Measurements from ENCODE around the gene MAMDC4. TPM values are rescaled to one million over a fixed set of nuclear protein-coding genes. Genes with fewer than 3 reads are reported as not detected.

MAMDC4 gene
- total RNA-seq, 1 experiment from 2014 or later = 6.7 TPM

- ATAC-seq (no peak), DNase-seq (ENCODE audit: low spot score) (no peak)
- Mint-ChIP-seq H3K9me3 (no peaks in the 10 kb centered on the region), H3K27me3 (ENCODE audit: low read depth) (no peaks in the 10 kb centered on the region), H3K4me1 (peaks cover 3% of the 10 kb centered on the region; the same call in 1 of the 2 replicates), H3K4me3 (no peak overlapping the region), H3K27ac (no peak overlapping the region), H3K36me3 (peaks cover 34% of the 10 kb centered on the region)
- CTCF ChIA-PET = interaction anchor here (0.7 kb wide), 1 partner anchor 24 kb away, joined by 3 read pairs; no protein-coding TSS in a partner anchor
- TF ChIP-seq FOXK1 (CRISPR knock-in tag; IDR thresholded peaks at IDR 0.05) (no peak), IRF1 (CRISPR knock-in tag; IDR thresholded peaks at IDR 0.05) (no peak), TP53 (CRISPR knock-in tag; IDR thresholded peaks at IDR 0.05) (no peak), HMGA2 (CRISPR knock-in tag; IDR thresholded peaks at IDR 0.05) (no peak), MAX (CRISPR knock-in tag; IDR thresholded peaks at IDR 0.05) (no peak)
- TF ChIP-seq, protein P1, sequence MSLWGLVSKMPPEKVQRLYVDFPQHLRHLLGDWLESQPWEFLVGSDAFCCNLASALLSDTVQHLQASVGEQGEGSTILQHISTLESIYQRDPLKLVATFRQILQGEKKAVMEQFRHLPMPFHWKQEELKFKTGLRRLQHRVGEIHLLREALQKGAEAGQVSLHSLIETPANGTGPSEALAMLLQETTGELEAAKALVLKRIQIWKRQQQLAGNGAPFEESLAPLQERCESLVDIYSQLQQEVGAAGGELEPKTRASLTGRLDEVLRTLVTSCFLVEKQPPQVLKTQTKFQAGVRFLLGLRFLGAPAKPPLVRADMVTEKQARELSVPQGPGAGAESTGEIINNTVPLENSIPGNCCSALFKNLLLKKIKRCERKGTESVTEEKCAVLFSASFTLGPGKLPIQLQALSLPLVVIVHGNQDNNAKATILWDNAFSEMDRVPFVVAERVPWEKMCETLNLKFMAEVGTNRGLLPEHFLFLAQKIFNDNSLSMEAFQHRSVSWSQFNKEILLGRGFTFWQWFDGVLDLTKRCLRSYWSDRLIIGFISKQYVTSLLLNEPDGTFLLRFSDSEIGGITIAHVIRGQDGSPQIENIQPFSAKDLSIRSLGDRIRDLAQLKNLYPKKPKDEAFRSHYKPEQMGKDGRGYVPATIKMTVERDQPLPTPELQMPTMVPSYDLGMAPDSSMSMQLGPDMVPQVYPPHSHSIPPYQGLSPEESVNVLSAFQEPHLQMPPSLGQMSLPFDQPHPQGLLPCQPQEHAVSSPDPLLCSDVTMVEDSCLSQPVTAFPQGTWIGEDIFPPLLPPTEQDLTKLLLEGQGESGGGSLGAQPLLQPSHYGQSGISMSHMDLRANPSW (CRISPR knock-in tag; conservative IDR thresholded peaks at IDR 0.05; ENCODE audit: low read depth) = no peak
- TF ChIP-seq, protein P2, sequence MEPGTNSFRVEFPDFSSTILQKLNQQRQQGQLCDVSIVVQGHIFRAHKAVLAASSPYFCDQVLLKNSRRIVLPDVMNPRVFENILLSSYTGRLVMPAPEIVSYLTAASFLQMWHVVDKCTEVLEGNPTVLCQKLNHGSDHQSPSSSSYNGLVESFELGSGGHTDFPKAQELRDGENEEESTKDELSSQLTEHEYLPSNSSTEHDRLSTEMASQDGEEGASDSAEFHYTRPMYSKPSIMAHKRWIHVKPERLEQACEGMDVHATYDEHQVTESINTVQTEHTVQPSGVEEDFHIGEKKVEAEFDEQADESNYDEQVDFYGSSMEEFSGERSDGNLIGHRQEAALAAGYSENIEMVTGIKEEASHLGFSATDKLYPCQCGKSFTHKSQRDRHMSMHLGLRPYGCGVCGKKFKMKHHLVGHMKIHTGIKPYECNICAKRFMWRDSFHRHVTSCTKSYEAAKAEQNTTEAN (CRISPR knock-in tag; IDR thresholded peaks at IDR 0.05) = no peak
- POLR2A ChIA-PET = no interaction called here
These were observed 36.7 kb upstream of the MAMDC4 start for GRCh38 chr9:136815422-136815782.

GRCh38 chr9:136820971-136821825 is 30.9 kb upstream of the MAMDC4 start:
- ChIA-PET CTCF (interaction anchor here (0.5 to 5.8 kb wide), 7 partner anchors 14 to 248 kb away, joined by 3 to 64 read pairs (median 9); partner anchors contain the start of genes AJM1, LCN8, RABL6 and TMEM141), POLR2A (interaction anchor here (1.0 to 1.7 kb wide), 3 partner anchors 8 to 31 kb away, joined by 3 to 4 read pairs (median 3); partner anchors contain the start of gene TMEM141)
- peaks cover 9% of the 10 kb centered on the region for H3K36me3 Mint-ChIP-seq
- peaks cover 14% of the 10 kb centered on the region for H3K4me1 Mint-ChIP-seq
- TF ChIP-seq FOXK1 (CRISPR knock-in tag; IDR thresholded peaks at IDR 0.05) (0 out of 2 replicates have a peak, but pooled peaks have one; percentile 17), IRF1 (CRISPR knock-in tag; IDR thresholded peaks at IDR 0.05) (0 out of 2 replicates have a peak, but pooled peaks have one; percentile 23), SMAD3 (CRISPR knock-in tag; IDR thresholded peaks at IDR 0.05; ENCODE audit: borderline replicate concordance) (no peak), TEAD4 (CRISPR knock-in tag; IDR thresholded peaks at IDR 0.05) (no peak), RORB (CRISPR knock-in tag; IDR thresholded peaks at IDR 0.05) (no peak), GABPB1 (CRISPR knock-in tag; IDR thresholded peaks at IDR 0.05) (no peak), KAT7 (CRISPR knock-in tag; IDR thresholded peaks at IDR 0.05; ENCODE audit: borderline replicate concordance) (no peak), TP53 (CRISPR knock-in tag; IDR thresholded peaks at IDR 0.05) (peak; percentile 33; the same call in 1 of the 2 replicates), ZNF423 (CRISPR knock-in tag; IDR thresholded peaks at IDR 0.05) (peak; percentile 59; the same call in 1 of the 2 replicates)
- TF ChIP-seq, protein P2 (CRISPR knock-in tag; IDR thresholded peaks at IDR 0.05) = no peak
- TF ChIP-seq, protein P3, sequence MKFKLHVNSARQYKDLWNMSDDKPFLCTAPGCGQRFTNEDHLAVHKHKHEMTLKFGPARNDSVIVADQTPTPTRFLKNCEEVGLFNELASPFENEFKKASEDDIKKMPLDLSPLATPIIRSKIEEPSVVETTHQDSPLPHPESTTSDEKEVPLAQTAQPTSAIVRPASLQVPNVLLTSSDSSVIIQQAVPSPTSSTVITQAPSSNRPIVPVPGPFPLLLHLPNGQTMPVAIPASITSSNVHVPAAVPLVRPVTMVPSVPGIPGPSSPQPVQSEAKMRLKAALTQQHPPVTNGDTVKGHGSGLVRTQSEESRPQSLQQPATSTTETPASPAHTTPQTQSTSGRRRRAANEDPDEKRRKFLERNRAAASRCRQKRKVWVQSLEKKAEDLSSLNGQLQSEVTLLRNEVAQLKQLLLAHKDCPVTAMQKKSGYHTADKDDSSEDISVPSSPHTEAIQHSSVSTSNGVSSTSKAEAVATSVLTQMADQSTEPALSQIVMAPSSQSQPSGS (CRISPR knock-in tag; IDR thresholded peaks at IDR 0.05; ENCODE audit: borderline replicate concordance, low read depth) = no peak
- H3K4me3 Mint-ChIP-seq = peak overlapping the region; percentile 75
- H3K27me3 Mint-ChIP-seq (ENCODE audit: low read depth) = no peaks in the 10 kb centered on the region
- peak; percentile 47 for DNase-seq (ENCODE audit: low spot score)
- H3K9me3 Mint-ChIP-seq = no peaks in the 10 kb centered on the region
- peak; percentile 73 for ATAC-seq
- H3K27ac Mint-ChIP-seq = peak overlapping the region; percentile 14; the same call in 1 of the 2 replicates
